ENCODE data around the gene PRDM5. TPM values are rescaled to one million over a fixed set of nuclear protein-coding genes. Genes with fewer than 3 reads are reported as not detected.
"Not testable (repeated sequence)": the region's sequence is repeated elsewhere in the genome, so short reads cannot be mapped to it uniquely, and the experiment has no call there.

The PRDM5 gene
- total and polyA plus RNA-seq, 4 donors = 4.4 to 26.0 (median 9.3) TPM

DNA sequence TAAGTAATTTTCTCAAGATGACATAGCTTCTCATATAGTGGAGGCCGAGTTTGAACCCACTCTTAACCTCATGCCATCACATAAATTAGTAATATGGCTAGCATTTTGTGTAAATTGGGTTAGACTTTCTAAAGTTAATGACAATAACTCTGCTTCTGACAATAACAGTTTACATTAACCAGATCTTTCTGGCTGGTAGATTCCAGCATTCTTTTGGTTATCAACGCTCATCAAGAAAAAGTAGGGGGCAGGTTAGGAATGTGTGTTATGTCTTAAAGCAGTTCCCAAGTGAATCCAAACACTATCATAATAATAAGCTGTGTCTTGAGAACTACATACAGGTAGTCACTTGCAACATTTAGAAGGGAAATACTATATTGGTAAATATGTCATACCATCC is 162.5 kb downstream of the PRDM5 start:
- intact Hi-C loops (cut with DNase I) = no loop called here
- H3K4me1 ChIP-seq (ENCODE audit: control insufficient read depth in 1 of 2, insufficient read depth in 2 of 2, low read length in 2 of 2) = no peaks in the 10 kb centered on the region
- no peak overlapping the region for H3K4me3 ChIP-seq (ENCODE audit: low read length in 2 of 2)
- no peak for DNase-seq
- ATAC-seq (ENCODE audit: low FRiP score) = no peak
- no peaks in the 10 kb centered on the region for H3K36me3 ChIP-seq (ENCODE audit: control insufficient read depth in 1 of 2, insufficient read depth in 2 of 2, low read length in 1 of 2)
- no peaks in the 10 kb centered on the region for H3K9me3 ChIP-seq (ENCODE audit: control insufficient read depth, low read length)
- H3K27me3 ChIP-seq (ENCODE audit: control insufficient read depth in 1 of 2, insufficient read depth in 2 of 2, low read length in 1 of 2) = no peaks in the 10 kb centered on the region
- 89 to 90% methylated on average over 2 of the region's 2 CpGs for WGBS, 2 donors
- no peak overlapping the region for H3K27ac ChIP-seq (ENCODE audit: low read depth in 1 of 2, low read length in 2 of 2)

GRCh38 chr4:120755864-120756263 is 166.7 kb downstream of the PRDM5 start:
- WGBS, 2 donors = 86 to 91% methylated on average over 1 of the region's 1 CpG

DNA sequence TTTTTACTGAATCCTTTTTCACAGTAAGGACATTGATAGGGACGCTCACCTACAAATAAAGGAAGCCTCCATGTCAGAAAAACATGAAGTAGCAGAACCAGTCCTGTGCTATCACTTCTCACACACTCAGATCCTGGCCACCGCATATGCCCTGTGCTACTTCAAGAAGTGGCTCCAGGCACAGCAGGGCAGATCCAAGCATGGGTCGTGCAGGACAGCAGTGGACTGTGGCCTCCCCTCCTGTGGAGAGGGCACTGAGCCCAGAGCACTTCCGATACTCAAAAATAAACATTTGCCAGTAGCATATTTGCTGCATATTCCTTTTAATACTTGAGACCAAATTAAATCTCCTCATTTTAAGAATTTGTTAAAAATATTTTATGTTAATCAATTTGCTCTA is 167.9 kb downstream of the PRDM5 start:
- Histone ChIP-seq H3K27me3 (ENCODE audit: control insufficient read depth in 1 of 2, insufficient read depth in 2 of 2, low read length in 1 of 2) (no peaks in the 10 kb centered on the region), H3K27ac (ENCODE audit: low read depth in 1 of 2, low read length in 2 of 2) (no peak overlapping the region), H3K4me1 (ENCODE audit: control insufficient read depth in 1 of 2, insufficient read depth in 2 of 2, low read length in 2 of 2) (no peaks in the 10 kb centered on the region), H3K9me3 (ENCODE audit: control insufficient read depth, low read length) (no peaks in the 10 kb centered on the region), H3K4me3 (ENCODE audit: low read length in 2 of 2) (no peak overlapping the region), H3K36me3 (ENCODE audit: control insufficient read depth in 1 of 2, insufficient read depth in 2 of 2, low read length in 1 of 2) (peaks cover 2 to 3% of the 10 kb centered on the region in 2 donors)
- ATAC-seq (ENCODE audit: low FRiP score) = no peak
- no peak for DNase-seq
- intact Hi-C loops (cut with DNase I) = no loop called here
- 77 to 82% methylated on average over 4 of the region's 4 CpGs for WGBS, 2 donors

More at GRCh38 chr4:120755864-120756263, 166.7 kb downstream of the PRDM5 start:
- no peak overlapping the region for H3K4me3 ChIP-seq (ENCODE audit: low read length in 2 of 2)
- H3K9me3 ChIP-seq (ENCODE audit: control insufficient read depth, low read length) = no peaks in the 10 kb centered on the region
- H3K36me3 ChIP-seq (ENCODE audit: control insufficient read depth in 1 of 2, insufficient read depth in 2 of 2, low read length in 1 of 2) = no peaks in the 10 kb centered on the region
- H3K27ac ChIP-seq (ENCODE audit: low read depth in 1 of 2, low read length in 2 of 2) = no peak overlapping the region
- H3K4me1 ChIP-seq (ENCODE audit: control insufficient read depth in 1 of 2, insufficient read depth in 2 of 2, low read length in 2 of 2) = no peaks in the 10 kb centered on the region
- ATAC-seq (ENCODE audit: low FRiP score) (no peak), DNase-seq (no peak)
- no peaks in the 10 kb centered on the region for H3K27me3 ChIP-seq (ENCODE audit: control insufficient read depth in 1 of 2, insufficient read depth in 2 of 2, low read length in 1 of 2)
- intact Hi-C loops (cut with DNase I) = no loop called here

DNA sequence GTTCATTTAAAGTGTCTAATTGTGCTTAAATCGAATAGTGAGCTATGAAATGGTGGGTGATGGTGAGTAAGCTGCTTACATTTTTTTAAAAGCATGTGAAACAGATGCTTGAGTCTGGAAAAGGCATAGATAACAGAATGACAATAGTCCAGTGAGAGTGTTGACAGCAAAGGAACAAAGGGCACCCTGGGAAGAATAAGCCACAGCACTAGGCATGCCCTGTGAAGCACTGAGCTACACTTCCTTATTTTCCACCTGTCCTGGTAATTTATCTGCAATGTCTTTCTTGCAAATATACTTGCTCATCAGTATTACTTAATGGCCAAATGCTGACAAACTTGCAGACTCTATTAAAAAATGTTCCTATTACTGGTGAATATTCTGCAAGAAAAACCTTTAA is 168.7 kb downstream of the PRDM5 start:
- no peak for ATAC-seq (ENCODE audit: low FRiP score)
- intact Hi-C loops (cut with DNase I) = no loop called here
- H3K9me3 ChIP-seq (ENCODE audit: control insufficient read depth, low read length) = no peaks in the 10 kb centered on the region
- DNase-seq = no peak
- H3K36me3 ChIP-seq (ENCODE audit: control insufficient read depth in 1 of 2, insufficient read depth in 2 of 2, low read length in 1 of 2) = peaks cover 2 to 3% of the 10 kb centered on the region in 2 donors
- no peaks in the 10 kb centered on the region for H3K27me3 ChIP-seq (ENCODE audit: control insufficient read depth in 1 of 2, insufficient read depth in 2 of 2, low read length in 1 of 2)
- no peaks in the 10 kb centered on the region for H3K4me1 ChIP-seq (ENCODE audit: control insufficient read depth in 1 of 2, insufficient read depth in 2 of 2, low read length in 2 of 2)
- no peak overlapping the region for H3K4me3 ChIP-seq (ENCODE audit: low read length in 2 of 2)
- H3K27ac ChIP-seq (ENCODE audit: low read depth in 1 of 2, low read length in 2 of 2) = no peak overlapping the region
- WGBS, 2 donors = 75 to 78% methylated on average over 1 of the region's 1 CpG

DNA sequence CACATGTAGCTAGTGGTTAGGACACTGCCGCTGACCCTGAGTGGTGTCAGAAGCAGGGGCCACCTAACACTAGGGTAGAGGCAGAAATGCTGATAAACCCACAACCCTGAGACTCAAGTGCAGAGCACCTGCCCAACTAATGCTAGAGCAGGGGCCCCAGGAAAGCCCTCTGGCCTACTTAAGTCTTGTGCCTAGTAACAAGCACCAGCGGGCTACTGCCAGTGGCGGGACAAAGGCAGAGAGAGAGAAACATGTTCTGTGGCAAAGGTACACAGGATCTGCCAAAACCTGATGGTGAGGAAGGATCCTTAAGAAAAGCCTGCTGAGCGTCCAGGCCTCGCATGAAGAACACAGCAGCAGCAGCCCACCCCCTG is 172.4 kb downstream of the PRDM5 start:
- no peak for DNase-seq
- H3K27ac ChIP-seq (ENCODE audit: low read depth in 1 of 2, low read length in 2 of 2) = no peak overlapping the region

GRCh38 chr4:120749445-120750151 is 172.9 kb downstream of the PRDM5 start:
- DNase-seq = no peak
- Histone ChIP-seq H3K9me3 (ENCODE audit: control insufficient read depth, low read length) (no peaks in the 10 kb centered on the region), H3K27ac (ENCODE audit: low read depth in 1 of 2, low read length in 2 of 2) (no peak overlapping the region), H3K4me1 (ENCODE audit: control insufficient read depth in 1 of 2, insufficient read depth in 2 of 2, low read length in 2 of 2) (no peaks in the 10 kb centered on the region), H3K27me3 (ENCODE audit: control insufficient read depth in 1 of 2, insufficient read depth in 2 of 2, low read length in 1 of 2) (no peaks in the 10 kb centered on the region), H3K4me3 (ENCODE audit: low read length in 2 of 2) (no peak overlapping the region), H3K36me3 (ENCODE audit: control insufficient read depth in 1 of 2, insufficient read depth in 2 of 2, low read length in 1 of 2) (peaks cover 2 to 3% of the 10 kb centered on the region in 2 donors)
- ATAC-seq (ENCODE audit: low FRiP score) = no peak
- WGBS, 2 donors = 94% methylated on average over 6 of the region's 6 CpGs
- intact Hi-C loops (cut with DNase I) = no loop called here

More for the DNA sequence above, 172.4 kb downstream of the PRDM5 start:
- ATAC-seq (ENCODE audit: low FRiP score) = no peak
- Histone ChIP-seq H3K4me1 (ENCODE audit: control insufficient read depth in 1 of 2, insufficient read depth in 2 of 2, low read length in 2 of 2) (no peaks in the 10 kb centered on the region), H3K4me3 (ENCODE audit: low read length in 2 of 2) (no peak overlapping the region), H3K27me3 (ENCODE audit: control insufficient read depth in 1 of 2, insufficient read depth in 2 of 2, low read length in 1 of 2) (no peaks in the 10 kb centered on the region), H3K9me3 (ENCODE audit: control insufficient read depth, low read length) (no peaks in the 10 kb centered on the region), H3K36me3 (ENCODE audit: control insufficient read depth in 1 of 2, insufficient read depth in 2 of 2, low read length in 1 of 2) (peaks cover 2 to 3% of the 10 kb centered on the region in 2 donors)
- 98 to 100% methylated on average over 5 of the region's 5 CpGs for whole genome bisulfite sequencing, 2 donors
- intact Hi-C loops (cut with DNase I) = no loop called here

- H3K36me3 ChIP-seq (ENCODE audit: control insufficient read depth in 1 of 2, insufficient read depth in 2 of 2, low read length in 1 of 2); H3K4me1 ChIP-seq (ENCODE audit: control insufficient read depth in 1 of 2, insufficient read depth in 2 of 2, low read length in 2 of 2); H3K27me3 ChIP-seq (ENCODE audit: control insufficient read depth in 1 of 2, insufficient read depth in 2 of 2, low read length in 1 of 2); H3K4me3 ChIP-seq (ENCODE audit: low read length in 2 of 2); DNase-seq; ATAC-seq (ENCODE audit: low FRiP score); H3K27ac ChIP-seq (ENCODE audit: low read depth in 1 of 2, low read length in 2 of 2); intact Hi-C loops (cut with DNase I); H3K9me3 ChIP-seq (ENCODE audit: control insufficient read depth, low read length): not testable (repeated sequence)
- 87 to 89% methylated on average over 9 of the region's 9 CpGs for WGBS, 2 donors
Measured at GRCh38 chr4:120741636-120742035, 180.9 kb downstream of the PRDM5 start.

- Histone ChIP-seq H3K36me3 (ENCODE audit: control insufficient read depth in 1 of 2, insufficient read depth in 2 of 2, low read length in 1 of 2) (peaks cover 0 to 8% of the 10 kb centered on the region in 2 donors), H3K4me3 (ENCODE audit: low read length in 2 of 2) (no peak overlapping the region), H3K27ac (ENCODE audit: low read depth in 1 of 2, low read length in 2 of 2) (no peak overlapping the region), H3K27me3 (ENCODE audit: control insufficient read depth in 1 of 2, insufficient read depth in 2 of 2, low read length in 1 of 2) (no peaks in the 10 kb centered on the region), H3K9me3 (ENCODE audit: control insufficient read depth, low read length) (no peaks in the 10 kb centered on the region), H3K4me1 (ENCODE audit: control insufficient read depth in 1 of 2, insufficient read depth in 2 of 2, low read length in 2 of 2) (no peaks in the 10 kb centered on the region)
- DNase-seq = no peak
- ATAC-seq (ENCODE audit: low FRiP score) = no peak
- 95 to 97% methylated on average over 9 of the region's 9 CpGs for WGBS, 2 donors
- intact Hi-C loops (cut with DNase I) = no loop called here
Measured at GRCh38 chr4:120736312-120736711, 186.2 kb downstream of the PRDM5 start.

GRCh38 chr4:120733968-120734367 is 188.6 kb downstream of the PRDM5 start:
- Histone ChIP-seq H3K27ac (ENCODE audit: low read depth in 1 of 2, low read length in 2 of 2) (no peak overlapping the region), H3K27me3 (ENCODE audit: control insufficient read depth in 1 of 2, insufficient read depth in 2 of 2, low read length in 1 of 2) (no peaks in the 10 kb centered on the region), H3K4me1 (ENCODE audit: control insufficient read depth in 1 of 2, insufficient read depth in 2 of 2, low read length in 2 of 2) (no peaks in the 10 kb centered on the region), H3K36me3 (ENCODE audit: control insufficient read depth in 1 of 2, insufficient read depth in 2 of 2, low read length in 1 of 2) (peaks cover 0 to 8% of the 10 kb centered on the region in 2 donors), H3K4me3 (ENCODE audit: low read length in 2 of 2) (no peak overlapping the region), H3K9me3 (ENCODE audit: control insufficient read depth, low read length) (no peaks in the 10 kb centered on the region)
- 86 to 88% methylated on average over 4 of the region's 4 CpGs for WGBS, 2 donors
- DNase-seq = no peak
- ATAC-seq (ENCODE audit: low FRiP score) = peak; percentile 13
- intact Hi-C loops (cut with DNase I) = no loop called here
